Endodermal cell (in vitro differentiated cells): Measurements from ENCODE around the gene CSPG4. TPM values are rescaled to one million over a fixed set of nuclear protein-coding genes. Genes with fewer than 3 reads are reported as not detected.

Source experiments
- DNase-seq: peaks from one replicate; pipeline ENCODE4 v3.0.0-alpha.2; 2017
- H3K27ac ChIP-seq: 2 replicates; pipeline ENCODE4 v1.5.1; 2013; ENCODE audit warnings: mild to moderate bottlenecking, low read depth, low read length, moderate library complexity
- H3K27me3 ChIP-seq: 2 replicates; pipeline ENCODE4 v1.6.1; 2013; ENCODE audit warnings: mild to moderate bottlenecking, low read length, moderate library complexity; ENCODE audit not compliant: insufficient read depth, control insufficient read depth, poor library complexity, severe bottlenecking
- H3K36me3 ChIP-seq: 2 replicates; pipeline ENCODE4 v1.7.0; 2013; ENCODE audit warnings: mild to moderate bottlenecking, low read length, moderate library complexity; ENCODE audit not compliant: control insufficient read depth, insufficient read depth
- H3K4me1 ChIP-seq: one replicate; pipeline ENCODE4 v1.7.0; 2013; ENCODE audit warnings: low read length; ENCODE audit not compliant: control insufficient read depth, insufficient read depth
- H3K4me3 ChIP-seq: 2 replicates; pipeline ENCODE4 v1.5.1; 2013; ENCODE audit warnings: mild to moderate bottlenecking, low read length, moderate library complexity
- H3K9ac ChIP-seq: 2 replicates; pipeline ENCODE4 v1.6.1; 2013; ENCODE audit warnings: mild to moderate bottlenecking, low read length, moderate library complexity; ENCODE audit not compliant: poor library complexity, severe bottlenecking; ENCODE audit errors: extremely low read depth
- H3K9me3 ChIP-seq: 2 replicates; pipeline ENCODE4 v1.6.1; 2013; ENCODE audit warnings: mild to moderate bottlenecking, low read length, moderate library complexity; ENCODE audit not compliant: control insufficient read depth
- H3K27ac Mint-ChIP-seq: 2 replicates; pipeline ENCODE4 v1.8.0; 2020; ENCODE audit warnings: mixed read lengths
- H3K27me3 Mint-ChIP-seq: 2 replicates; pipeline ENCODE4 v1.8.0; 2021; ENCODE audit warnings: mild to moderate bottlenecking, mixed read lengths; ENCODE audit not compliant: insufficient read depth
- H3K36me3 Mint-ChIP-seq: 2 replicates; pipeline ENCODE4 v1.8.0; 2020; ENCODE audit warnings: low read depth, mixed read lengths
- H3K4me1 Mint-ChIP-seq: 2 replicates; pipeline ENCODE4 v1.8.0; 2020; ENCODE audit warnings: mixed read lengths
- H3K4me3 Mint-ChIP-seq: 2 replicates; pipeline ENCODE4 v1.8.0; 2020; ENCODE audit warnings: mild to moderate bottlenecking, moderate library complexity, mixed read lengths
- H3K9me3 Mint-ChIP-seq: 2 replicates; pipeline ENCODE4 v1.8.0; 2020; ENCODE audit warnings: mild to moderate bottlenecking, mixed read lengths
- CTCF ChIP-seq: fragments of 200-600 bp; sonication (generic); conservative IDR thresholded peaks from 2 replicates; pipeline ENCODE4 v1.5.0; 2021; ENCODE audit warnings: antibody characterized with exemption, mild to moderate bottlenecking
- WGBS, 2 experiments: methylation state at CpG; one replicate each; pipeline versions ENCODE4 v1.1.5 to v1.1.7; 2013; ENCODE audit warnings: missing lambda C conversion rate in 2 of 2, mixed read lengths in 1 of 2; ENCODE audit not compliant: insufficient coverage in 1 of 2, insufficient read length in 1 of 2; 5-methylcytosine and 5-hydroxymethylcytosine counted together
- total RNA-seq, 2 donors: library from RNA; stranded (reverse); fragmentation: NEBNext Ultra II Directional in 1 of 2; extraction: Animal tissue kit (Norgen Biotek cat#: 25700) in 1 of 2; gene quantifications; 2 replicates in 1 of 2; 3 replicates in 1 of 2; pipeline ENCODE4 v1.2.1, GENCODE V29; 2021

Gene CSPG4
- total RNA-seq, 2 donors from 2014 or later, result 1.8 to 3.3 TPM

DNA sequence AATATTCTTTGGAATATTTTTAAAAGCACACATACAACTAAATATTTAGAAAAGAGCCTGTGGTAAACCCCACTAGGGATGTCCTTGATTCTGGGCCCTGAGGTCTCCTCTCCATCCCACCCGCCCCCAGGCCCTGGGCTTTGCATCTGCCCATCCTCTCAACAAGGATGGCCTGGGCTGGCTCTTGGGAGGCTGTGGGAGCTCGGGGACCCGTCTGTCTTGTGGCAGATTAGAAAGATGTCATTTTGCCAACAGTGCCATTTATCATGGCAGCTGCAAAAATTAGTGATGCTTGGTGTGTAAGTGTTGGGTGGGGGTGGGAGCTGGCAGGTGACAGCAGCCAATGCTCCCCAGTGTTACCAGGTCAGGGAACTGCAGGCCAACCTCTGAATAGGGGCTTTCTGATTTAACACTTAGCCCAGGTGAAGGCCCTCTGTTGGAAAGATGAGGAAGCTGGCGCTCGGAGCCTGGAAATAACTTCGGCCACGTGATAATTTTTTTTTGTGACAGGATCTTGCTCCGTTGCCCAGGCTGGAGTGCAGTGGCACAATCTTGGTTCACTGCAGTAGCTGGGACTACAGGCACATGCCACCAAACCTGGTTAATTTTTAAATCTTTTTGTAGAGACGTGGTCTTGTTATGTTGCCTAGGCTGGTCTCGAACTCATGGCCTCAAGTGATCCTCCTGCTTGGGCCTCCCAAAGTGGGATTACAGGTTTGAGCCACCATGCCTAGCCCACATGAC lies 16.9 kb upstream of the CSPG4 start:
- no peaks in the 10 kb centered on the region for H3K27me3 ChIP-seq
- peak; percentile 14 for TF ChIP-seq CTCF
- no peaks in the 10 kb centered on the region for H3K9me3 ChIP-seq
- no peak overlapping the region for H3K4me3 ChIP-seq
- DNase-seq, result no peak
- Mint-ChIP-seq H3K27me3 (peaks cover 21% of the 10 kb centered on the region), H3K4me3 (no peak overlapping the region), H3K36me3 (no peaks in the 10 kb centered on the region), H3K4me1 (no peaks in the 10 kb centered on the region), H3K9me3 (no peaks in the 10 kb centered on the region), H3K27ac (no peak overlapping the region)
- WGBS, 2 experiments, result 89% methylated on average over 7 to 10 of the region's 10 CpGs
- H3K27ac ChIP-seq, result no peak overlapping the region
- H3K36me3 ChIP-seq, result no peaks in the 10 kb centered on the region
- H3K9ac ChIP-seq, result no peak overlapping the region
- no peaks in the 10 kb centered on the region for H3K4me1 ChIP-seq

- peaks cover 22% of the 10 kb centered on the region for H3K27me3 Mint-ChIP-seq
- H3K9me3 ChIP-seq, result no peaks in the 10 kb centered on the region
- 72 to 80% methylated on average over 8 to 17 of the region's 17 CpGs for WGBS, 2 experiments
- TF ChIP-seq CTCF, result peak; percentile 79
- H3K27ac Mint-ChIP-seq, result no peak overlapping the region
- H3K4me1 ChIP-seq, result no peaks in the 10 kb centered on the region
- H3K36me3 ChIP-seq, result no peaks in the 10 kb centered on the region
- DNase-seq, result peak; percentile 89
- no peaks in the 10 kb centered on the region for H3K36me3 Mint-ChIP-seq
- no peak overlapping the region for H3K27ac ChIP-seq
- H3K4me1 Mint-ChIP-seq, result no peaks in the 10 kb centered on the region
- H3K4me3 ChIP-seq, result no peak overlapping the region
- H3K9me3 Mint-ChIP-seq, result no peaks in the 10 kb centered on the region
- no peak overlapping the region for H3K4me3 Mint-ChIP-seq
- no peaks in the 10 kb centered on the region for H3K27me3 ChIP-seq
- H3K9ac ChIP-seq, result no peak overlapping the region
Observed at GRCh38 chr15:75727851-75728715, 15.4 kb upstream of the CSPG4 start.

- Mint-ChIP-seq H3K27me3 (peaks cover 22% of the 10 kb centered on the region), H3K4me3 (no peak overlapping the region), H3K27ac (no peak overlapping the region)
Observed at GRCh38 chr15:75727031-75727531, 14.4 kb upstream of the CSPG4 start.

More at GRCh38 chr15:75727031-75727531, 14.4 kb upstream of the CSPG4 start:
- Histone ChIP-seq H3K4me3 (no peak overlapping the region), H3K27ac (no peak overlapping the region), H3K36me3 (no peaks in the 10 kb centered on the region), H3K27me3 (no peaks in the 10 kb centered on the region), H3K9me3 (no peaks in the 10 kb centered on the region), H3K9ac (no peak overlapping the region), H3K4me1 (no peaks in the 10 kb centered on the region)
- WGBS, 2 experiments, result 91 to 93% methylated on average over 13 to 20 of the region's 20 CpGs
- DNase-seq, result peak; percentile 35
- no peak for TF ChIP-seq CTCF
- H3K36me3 Mint-ChIP-seq, result no peaks in the 10 kb centered on the region
- no peaks in the 10 kb centered on the region for H3K4me1 Mint-ChIP-seq
- no peaks in the 10 kb centered on the region for H3K9me3 Mint-ChIP-seq
